H1 (cell line): Measurements from ENCODE around the gene CCDC182. TPM values are rescaled to one million over a fixed set of nuclear protein-coding genes. Genes with fewer than 3 reads are reported as not detected.

Source experiments
- CTCF ChIA-PET: fragments of 300-600 bp; sonication (Branson Sonifier 250); formaldehyde crosslinking; loops from one replicate; lab custom pipeline; 2021; ENCODE audit not compliant: partially characterized antibody; lab: Charles Lee
- POLR2A ChIA-PET: fragments of 300-600 bp; sonication (Branson Sonifier 250); formaldehyde crosslinking; loops from one replicate; lab custom pipeline; 2021; ENCODE audit warnings: inconsistent platforms; ENCODE audit not compliant: partially characterized antibody; lab: Charles Lee
- DNase-seq, 2 experiments: peaks; one replicate each; pipeline versions ENCODE4 v3.0.0 to v3.0.0-alpha.2; 2010 to 2022; ENCODE audit warnings: low spot score in 2 of 2, low read depth in 1 of 2, mixed read lengths in 1 of 2
- FAIRE-seq: peaks from 2 replicates; lab custom pipeline; 2011; peaks lifted over from hg19 to GRCh38; lab: Jason Lieb, UNC
- H2AFZ ChIP-seq: 2 replicates; pipeline ENCODE4 v1.8.1; 2012; ENCODE audit warnings: low read length, inconsistent platforms
- H2AK5ac ChIP-seq: 2 replicates; pipeline ENCODE4 v1.6.1; 2013; ENCODE audit warnings: low read depth, low read length
- H2BK120ac ChIP-seq: replicated peaks from 2 replicates; pipeline ENCODE3; 2013; ENCODE audit warnings: low read depth, low read length, inconsistent platforms
- H2BK12ac ChIP-seq: 2 replicates; pipeline ENCODE4 v1.6.1; 2013; ENCODE audit warnings: low read depth, low read length
- H2BK15ac ChIP-seq: 2 replicates; pipeline ENCODE4 v1.6.1; 2013; ENCODE audit warnings: low read length
- H2BK20ac ChIP-seq: 2 replicates; pipeline ENCODE4 v1.6.1; 2013; ENCODE audit warnings: low read length
- H2BK5ac ChIP-seq: 2 replicates; pipeline ENCODE4 v1.6.1; 2013; ENCODE audit warnings: low read depth, low read length
- H3K14ac ChIP-seq: 2 replicates; pipeline ENCODE4 v1.6.1; 2013; ENCODE audit warnings: inconsistent platforms; ENCODE audit not compliant: insufficient read length
- H3K18ac ChIP-seq: 2 replicates; pipeline ENCODE4 v1.6.1; 2013; ENCODE audit warnings: low read length; ENCODE audit errors: extremely low read depth
- H3K23ac ChIP-seq: 2 replicates; pipeline ENCODE4 v1.6.1; 2013; ENCODE audit warnings: inconsistent platforms; ENCODE audit not compliant: insufficient read length
- H3K23me2 ChIP-seq: 2 replicates; pipeline ENCODE4 v1.6.1; 2013; ENCODE audit warnings: low read depth, low read length
- H3K27ac ChIP-seq: 2 replicates; pipeline ENCODE4 v1.6.1; 2011; ENCODE audit warnings: low read depth, low read length, inconsistent platforms
- H3K27me3 ChIP-seq, 4 experiments: replicated peaks in 1 of 4; 1 replicate in 1 of 4; 2 replicates in 3 of 4; pipeline versions ENCODE4 v1.6.1 to v1.8.1; 2011 to 2013; ENCODE audit warnings: low read length in 3 of 4, mild to moderate bottlenecking in 3 of 4, inconsistent platforms in 2 of 4, mixed read lengths in 2 of 4, moderate library complexity in 1 of 4; ENCODE audit not compliant: control insufficient read depth in 3 of 4, insufficient read depth in 3 of 4; ENCODE audit errors: extremely low read depth in 1 of 4
- H3K36me3 ChIP-seq, 4 experiments: 2 replicates each; pipeline versions ENCODE4 v1.6.1 to v1.8.1; 2011 to 2013; ENCODE audit warnings: mild to moderate bottlenecking in 4 of 4, low read length in 3 of 4, moderate library complexity in 2 of 4, control low read depth in 1 of 4, inconsistent platforms in 1 of 4; ENCODE audit not compliant: insufficient read depth in 4 of 4, control insufficient read depth in 2 of 4
- H3K4ac ChIP-seq: replicated peaks from 2 replicates; pipeline ENCODE3; 2013; ENCODE audit warnings: low read length, low read depth, mixed read lengths, inconsistent platforms; ENCODE audit not compliant: insufficient read length
- H3K4me1 ChIP-seq, 4 experiments: replicated peaks in 1 of 4; 1 replicate in 1 of 4; 2 replicates in 3 of 4; pipeline versions ENCODE4 v1.6.1 to v1.8.1; 2011 to 2013; ENCODE audit warnings: low read length in 3 of 4, inconsistent platforms in 2 of 4, mixed read lengths in 1 of 4; ENCODE audit not compliant: insufficient read depth in 4 of 4, control insufficient read depth in 3 of 4
- H3K4me2 ChIP-seq, 2 experiments: 2 replicates each; pipeline versions ENCODE4 v1.6.1 to v1.8.1; 2011 to 2013; ENCODE audit warnings: low read depth in 2 of 2, low read length in 2 of 2, control low read depth in 1 of 2, inconsistent platforms in 1 of 2, mild to moderate bottlenecking in 1 of 2; ENCODE audit not compliant: insufficient read depth in 1 of 2
- H3K4me3 ChIP-seq, 4 experiments: fragments of 200-600, 300-600 bp in 1 of 4; sonication (generic), shearing (Covaris generic), sonication (Bioruptor Twin) in 1 of 4; 2 replicates each; pipeline versions ENCODE4 v1.5.1 to v1.8.1; 2011 to 2016; ENCODE audit warnings: low read length in 4 of 4, low read depth in 3 of 4, control low read depth in 2 of 4, inconsistent platforms in 2 of 4, mild to moderate bottlenecking in 2 of 4, mixed read lengths in 1 of 4, moderate library complexity in 1 of 4; ENCODE audit not compliant: insufficient read depth in 2 of 4; ENCODE audit errors: extremely low read depth in 1 of 4
- H3K56ac ChIP-seq: replicated peaks from 2 replicates; pipeline ENCODE3; 2013; ENCODE audit warnings: low read depth, mild to moderate bottlenecking, mixed read lengths, low read length, inconsistent platforms; ENCODE audit not compliant: insufficient read length
- H3K79me1 ChIP-seq: 2 replicates; pipeline ENCODE4 v1.6.1; 2013; ENCODE audit warnings: low read depth, low read length, control low read depth
- H3K79me2 ChIP-seq, 2 experiments: 2 replicates each; pipeline versions ENCODE4 v1.6.1 to v1.8.1; 2012 to 2013; ENCODE audit warnings: low read length in 2 of 2, mild to moderate bottlenecking in 2 of 2, inconsistent platforms in 1 of 2; ENCODE audit not compliant: insufficient read depth in 2 of 2, control insufficient read depth in 1 of 2
- H3K9ac ChIP-seq, 4 experiments: replicated peaks in 1 of 4; 1 replicate in 1 of 4; 2 replicates in 3 of 4; pipeline versions ENCODE4 v1.6.1 to v1.8.1; 2011 to 2013; ENCODE audit warnings: low read depth in 3 of 4, low read length in 3 of 4, control low read depth in 2 of 4, mild to moderate bottlenecking in 2 of 4, moderate library complexity in 2 of 4, inconsistent platforms in 1 of 4; ENCODE audit errors: extremely low read depth in 1 of 4
- H3K9me3 ChIP-seq, 2 experiments: 2 replicates each; pipeline versions ENCODE4 v1.6.1 to v1.8.1; 2012 to 2013; ENCODE audit warnings: mild to moderate bottlenecking in 2 of 2, moderate library complexity in 2 of 2, control low read depth in 1 of 2, inconsistent platforms in 1 of 2, low read depth in 1 of 2, low read length in 1 of 2, mixed read lengths in 1 of 2; ENCODE audit not compliant: insufficient read depth in 2 of 2
- H4K20me1 ChIP-seq, 2 experiments: replicated peaks in 1 of 2; 2 replicates each; pipeline versions ENCODE3 to v1.8.1; 2011 to 2013; ENCODE audit warnings: inconsistent platforms in 2 of 2, low read length in 2 of 2, mild to moderate bottlenecking in 1 of 2; ENCODE audit not compliant: insufficient read depth in 2 of 2, control insufficient read depth in 1 of 2
- H4K5ac ChIP-seq: 2 replicates; pipeline ENCODE4 v1.6.1; 2013; ENCODE audit warnings: low read length, low read depth, mixed read lengths, inconsistent platforms; ENCODE audit not compliant: insufficient read length
- H4K8ac ChIP-seq: 2 replicates; pipeline ENCODE4 v1.8.0; 2013; ENCODE audit warnings: mild to moderate bottlenecking, moderate library complexity, low read length, inconsistent platforms; ENCODE audit not compliant: insufficient read depth; ENCODE audit errors: extremely low read depth
- H4K91ac ChIP-seq: replicated peaks from 2 replicates; pipeline ENCODE3; 2013; ENCODE audit warnings: low read length, mixed read lengths, inconsistent platforms; ENCODE audit not compliant: insufficient read length
- CREB1 ChIP-seq: IDR thresholded peaks from 2 replicates; pipeline ENCODE4 v1.6.1; 2012; ENCODE audit warnings: inconsistent platforms
- E2F6 ChIP-seq: IDR thresholded peaks from 2 replicates; pipeline ENCODE4 v1.6.1; 2012; ENCODE audit warnings: inconsistent platforms
- JUND ChIP-seq: IDR thresholded peaks from 2 replicates; pipeline ENCODE4 v1.6.1; 2011; ENCODE audit warnings: mild to moderate bottlenecking, improper control_type of control experiment, low read length
- USF2 ChIP-seq: IDR thresholded peaks from 2 replicates; pipeline ENCODE4 v1.6.1; 2011; ENCODE audit warnings: low read length, improper control_type of control experiment
- WGBS, 2 experiments: shearing (Covaris generic) in 1 of 2; methylation state at CpG; one replicate each; pipeline versions ENCODE4 v1.1.6 to v1.1.7; 2013 to 2015; ENCODE audit warnings: low lambda C conversion rate in 2 of 2, mixed read lengths in 2 of 2, inconsistent platforms in 1 of 2, low coverage in 1 of 2, missing lambda C conversion rate in 1 of 2; ENCODE audit not compliant: insufficient replicate concordance in 2 of 2, insufficient coverage in 1 of 2, insufficient read length in 1 of 2; ENCODE audit errors: extremely low coverage in 1 of 2, missing lambda C conversion rate in 1 of 2; 5-methylcytosine and 5-hydroxymethylcytosine counted together
- polyA plus RNA-seq, 7 experiments: library from polyadenylated mRNA; depleted of rRNA in 3 of 7; stranded (reverse) in 5 of 7; unstranded in 2 of 7; fragments of >200 nt in 5 of 7; fragments of 200-250 nt in 2 of 7; gene quantifications; 1 replicate in 5 of 7; 2 replicates in 1 of 7; 4 replicates in 1 of 7; pipeline versions ENCODE4 v1.2.1 to v1.2.3, GENCODE V29; 2011 to 2013; ENCODE audit warnings: missing spikeins in 2 of 7, mixed read lengths in 2 of 7
- total RNA-seq: library from RNA; stranded (reverse); fragmentation: NEBNext Ultra II Directional; extraction: Animal tissue kit (Norgen Biotek cat#: 25700); gene quantifications from 2 replicates; pipeline ENCODE4 v1.2.1, GENCODE V29; 2021
- TF ChIP-seq, protein P1 (sequence below): IDR thresholded peaks from 2 replicates; pipeline ENCODE4 v1.6.1; 2011; ENCODE audit warnings: low read depth, mild to moderate bottlenecking, low read length; ENCODE audit not compliant: insufficient read depth

Gene CCDC182
- total and polyA plus RNA-seq, 2 of the 8 experiments (the other 6 are each of a cell fraction or from before 2014, with no cell fraction given) = not detected

- Histone ChIP-seq H3K27me3 (peaks cover 0 to 13% (median 7%) of the 10 kb centered on the region in 4 experiments; a peak in 6 of 7 replicates), H2BK5ac (no peak overlapping the region), H2BK20ac (no peak overlapping the region), H4K91ac (no peak overlapping the region), H4K20me1 (no peaks in the 10 kb centered on the region), H3K9ac (no peak overlapping the region), H4K8ac (no peak overlapping the region), H3K27ac (no peak overlapping the region), H3K9me3 (no peaks in the 10 kb centered on the region), H2AFZ (no peak overlapping the region), H4K5ac (no peak overlapping the region), H3K79me1 (no peaks in the 10 kb centered on the region), H2BK15ac (no peak overlapping the region), H3K4ac (no peak overlapping the region), H2BK120ac (no peak overlapping the region), H3K18ac (no peak overlapping the region), H3K23ac (no peak overlapping the region), H3K4me3 (no peak overlapping the region), H3K14ac (no peak overlapping the region), H2AK5ac (no peak overlapping the region), H3K36me3 (no peaks in the 10 kb centered on the region), H3K4me2 (0 out of 4 replicates have a peak overlapping the region, but pooled peaks of 1 of the 2 experiments have one; percentile 6), H3K23me2 (no peaks in the 10 kb centered on the region), H3K56ac (no peak overlapping the region), H3K4me1 (peaks cover 5 to 12% (median 8%) of the 10 kb centered on the region in 4 experiments; a peak in 6 of 7 replicates), H3K79me2 (no peaks in the 10 kb centered on the region), H2BK12ac (no peak overlapping the region)
- 80% methylated on average over 11 of the region's 11 CpGs; no CpG with 5 or more reads in 1 of the 2 experiments for WGBS, 2 experiments
- ChIA-PET POLR2A (no interaction called here), CTCF (interaction anchor here (0.6 to 5.3 kb wide), 17 partner anchors 8 to 738 kb away, joined by 3 to 69 read pairs (median 5); partner anchors contain the start of gene CCDC182)
- DNase-seq (no peak), FAIRE-seq (no peak)
- TF ChIP-seq, protein P1, sequence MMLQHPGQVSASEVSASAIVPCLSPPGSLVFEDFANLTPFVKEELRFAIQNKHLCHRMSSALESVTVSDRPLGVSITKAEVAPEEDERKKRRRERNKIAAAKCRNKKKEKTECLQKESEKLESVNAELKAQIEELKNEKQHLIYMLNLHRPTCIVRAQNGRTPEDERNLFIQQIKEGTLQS = no peak
- TF ChIP-seq JUND = no peak
- TF ChIP-seq USF2 = no peak
- no peak for TF ChIP-seq CREB1
- no peak for TF ChIP-seq E2F6
These were observed 36.4 kb upstream of the CCDC182 start for GRCh38 chr17:57781386-57782061.
